BLaER1 treated with 17β-estradiol and CSF1 and Interleukin-3, amounts not matched to agents 10 nM and 100 nM (cell line): Measurements from ENCODE around the gene RCBTB2.

Source experiments
- H3K27ac ChIP-seq, 11 experiments: shearing (Covaris generic); formaldehyde crosslinking; 2 replicates each; pipeline ENCODE4 v1.8.1; 2022
- H3K27me3 ChIP-seq, 11 experiments: shearing (Covaris generic); formaldehyde crosslinking; 2 replicates each; pipeline ENCODE4 v1.8.1; 2022
- H3K36me3 ChIP-seq, 11 experiments: shearing (Covaris generic); formaldehyde crosslinking; 2 replicates each; pipeline ENCODE4 v1.8.1; 2022
- H3K4me1 ChIP-seq, 10 experiments: shearing (Covaris generic); formaldehyde crosslinking; 2 replicates each; pipeline ENCODE4 v1.8.1; 2022
- H3K4me2 ChIP-seq, 11 experiments: shearing (Covaris generic); formaldehyde crosslinking; 2 replicates each; pipeline ENCODE4 v1.8.1; 2022
- H3K4me3 ChIP-seq, 10 experiments: shearing (Covaris generic); formaldehyde crosslinking; 2 replicates each; pipeline ENCODE4 v1.8.1; 2022
- H3K9ac ChIP-seq, 11 experiments: shearing (Covaris generic); formaldehyde crosslinking; 2 replicates each; pipeline ENCODE4 v1.8.1; 2022
- H3K9me3 ChIP-seq, 11 experiments: shearing (Covaris generic); formaldehyde crosslinking; replicated peaks in 1 of 11; 2 replicates each; pipeline ENCODE4 v1.8.1; 2022
- H4K20me1 ChIP-seq, 11 experiments: shearing (Covaris generic); formaldehyde crosslinking; 2 replicates each; pipeline ENCODE4 v1.8.1; 2022
- Cebpa-rat ChIP-seq, 11 experiments: shearing (Covaris generic); IDR thresholded peaks; 2 replicates each; pipeline ENCODE4 v1.8.1; 2022

RCBTB2 gene

GRCh38 chr13:48559638-48560320 lies 26.9 kb upstream of the RCBTB2 start:
- Histone ChIP-seq H3K27me3 (no peaks in the 10 kb centered on the region), H3K4me3 (no peak overlapping the region), H3K27ac (peak overlapping the region in 1 of 11 experiments; percentile 34; a peak in 1 of 22 replicates), H3K36me3 (peaks cover 0 to 5% (median 0%) of the 10 kb centered on the region in 11 experiments; a peak in 2 of 22 replicates), H3K9me3 (peaks cover 11 to 33% (median 17%) of the 10 kb centered on the region in 11 experiments), H3K4me2 (peak overlapping the region in 2 of 11 experiments; percentile 52 to 60; a peak in 3 of 22 replicates), H3K9ac (no peak overlapping the region), H4K20me1 (no peaks in the 10 kb centered on the region), H3K4me1 (peaks cover 21 to 57% (median 35%) of the 10 kb centered on the region in 10 experiments)
- no peak for TF ChIP-seq Cebpa-rat (IDR thresholded peaks at IDR 0.05)

GRCh38 chr13:48556817-48557216 lies 23.9 kb upstream of the RCBTB2 start:
- Histone ChIP-seq H3K4me3 (no peak overlapping the region), H3K4me2 (no peak overlapping the region), H3K9me3 (peaks cover 29 to 56% (median 40%) of the 10 kb centered on the region in 11 experiments), H3K9ac (no peak overlapping the region), H3K36me3 (peaks cover 0 to 5% (median 1%) of the 10 kb centered on the region in 11 experiments; a peak in 6 of 22 replicates), H3K4me1 (peaks cover 7 to 27% (median 12%) of the 10 kb centered on the region in 10 experiments), H3K27ac (no peak overlapping the region), H4K20me1 (no peaks in the 10 kb centered on the region), H3K27me3 (no peaks in the 10 kb centered on the region)
- no peak for TF ChIP-seq Cebpa-rat (IDR thresholded peaks at IDR 0.05)

GRCh38 chr13:48555441-48555840 lies 22.6 kb upstream of the RCBTB2 start:
- Histone ChIP-seq H4K20me1 (no peaks in the 10 kb centered on the region), H3K4me2 (no peak overlapping the region), H3K27me3 (no peaks in the 10 kb centered on the region), H3K36me3 (peaks cover 0 to 15% (median 5%) of the 10 kb centered on the region in 11 experiments; a peak in 9 of 22 replicates), H3K27ac (no peak overlapping the region), H3K4me1 (peaks cover 0 to 15% (median 0%) of the 10 kb centered on the region in 10 experiments; a peak in 5 of 20 replicates), H3K4me3 (no peak overlapping the region), H3K9me3 (peaks cover 43 to 70% (median 54%) of the 10 kb centered on the region in 11 experiments), H3K9ac (no peak overlapping the region)
- TF ChIP-seq Cebpa-rat (IDR thresholded peaks at IDR 0.05) = no peak

DNA sequence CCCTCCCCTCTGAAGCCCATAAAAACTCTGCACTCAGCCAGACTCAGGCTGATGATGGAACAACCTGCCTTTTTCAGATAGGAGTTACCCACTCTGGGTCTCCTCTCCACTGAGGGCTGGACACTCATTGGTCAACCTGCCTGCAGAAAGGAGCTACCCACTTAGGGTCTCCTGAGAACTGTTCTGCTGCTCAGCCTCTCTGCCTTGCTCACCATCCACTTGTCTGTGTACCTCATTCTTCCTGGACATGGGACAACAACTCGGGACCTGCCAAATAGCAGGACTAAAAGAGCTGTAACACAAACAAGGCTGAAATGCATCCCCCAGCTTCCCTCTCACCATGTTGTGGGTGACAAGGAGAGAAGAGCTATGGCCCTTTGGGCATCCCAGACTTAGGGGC lies 18.4 kb upstream of the RCBTB2 start:
- Histone ChIP-seq H3K9me3 (peaks cover 50 to 70% (median 63%) of the 10 kb centered on the region in 11 experiments), H3K4me1 (peaks cover 0 to 19% (median 0%) of the 10 kb centered on the region in 10 experiments; a peak in 4 of 20 replicates), H3K9ac (no peak overlapping the region), H3K27me3 (no peaks in the 10 kb centered on the region), H3K27ac (no peak overlapping the region), H3K4me2 (no peak overlapping the region), H3K36me3 (peaks cover 0 to 15% (median 5%) of the 10 kb centered on the region in 11 experiments; a peak in 9 of 22 replicates), H3K4me3 (peak overlapping the region in 2 of 10 experiments; percentile 18 to 26; a peak in 3 of 20 replicates), H4K20me1 (no peaks in the 10 kb centered on the region)
- no peak for TF ChIP-seq Cebpa-rat (IDR thresholded peaks at IDR 0.05)

DNA sequence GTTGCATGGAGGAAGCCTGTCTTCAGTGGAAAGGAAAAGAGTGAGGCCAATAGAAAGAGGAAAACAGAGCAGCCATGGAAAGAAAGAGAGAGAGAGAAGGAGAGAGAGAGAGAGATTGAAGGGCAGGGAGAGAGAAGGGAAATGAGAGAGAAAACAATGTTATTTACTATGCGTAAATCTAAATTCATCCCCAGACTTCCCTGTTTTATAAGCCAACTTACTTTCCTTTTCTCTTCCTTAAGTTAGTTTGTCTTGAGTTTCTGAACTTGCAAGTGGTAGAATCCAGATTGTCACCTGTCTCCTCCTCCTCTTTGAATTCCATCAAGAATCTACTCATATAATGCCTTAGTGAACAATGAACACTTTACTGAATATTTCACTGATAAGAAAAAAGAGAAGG lies 16.8 kb upstream of the RCBTB2 start:
- Histone ChIP-seq H4K20me1 (no peaks in the 10 kb centered on the region), H3K4me3 (no peak overlapping the region), H3K27me3 (no peaks in the 10 kb centered on the region), H3K27ac (peak overlapping the region in 1 of 11 experiments; percentile 24; a peak in 1 of 22 replicates), H3K4me2 (peak overlapping the region in 3 of 11 experiments; percentile 8 to 62 (median 52); a peak in 5 of 22 replicates), H3K9ac (no peak overlapping the region), H3K36me3 (peaks cover 0 to 15% (median 5%) of the 10 kb centered on the region in 11 experiments; a peak in 7 of 22 replicates), H3K9me3 (peaks cover 37 to 71% (median 53%) of the 10 kb centered on the region in 11 experiments), H3K4me1 (peaks cover 6 to 26% (median 12%) of the 10 kb centered on the region in 10 experiments; a peak in 17 of 20 replicates)
- TF ChIP-seq Cebpa-rat (IDR thresholded peaks at IDR 0.05) = no peak

GRCh38 chr13:48547663-48548092 lies 14.8 kb upstream of the RCBTB2 start:
- Histone ChIP-seq H3K9ac (no peak overlapping the region), H3K27ac (no peak overlapping the region), H3K36me3 (peaks cover 0 to 15% (median 5%) of the 10 kb centered on the region in 11 experiments; a peak in 7 of 22 replicates), H3K9me3 (peaks cover 26 to 60% (median 39%) of the 10 kb centered on the region in 11 experiments), H3K27me3 (no peaks in the 10 kb centered on the region), H3K4me1 (peaks cover 13 to 39% (median 24%) of the 10 kb centered on the region in 10 experiments), H3K4me3 (no peak overlapping the region), H3K4me2 (no peak overlapping the region), H4K20me1 (no peaks in the 10 kb centered on the region)
- no peak for TF ChIP-seq Cebpa-rat (IDR thresholded peaks at IDR 0.05)

DNA sequence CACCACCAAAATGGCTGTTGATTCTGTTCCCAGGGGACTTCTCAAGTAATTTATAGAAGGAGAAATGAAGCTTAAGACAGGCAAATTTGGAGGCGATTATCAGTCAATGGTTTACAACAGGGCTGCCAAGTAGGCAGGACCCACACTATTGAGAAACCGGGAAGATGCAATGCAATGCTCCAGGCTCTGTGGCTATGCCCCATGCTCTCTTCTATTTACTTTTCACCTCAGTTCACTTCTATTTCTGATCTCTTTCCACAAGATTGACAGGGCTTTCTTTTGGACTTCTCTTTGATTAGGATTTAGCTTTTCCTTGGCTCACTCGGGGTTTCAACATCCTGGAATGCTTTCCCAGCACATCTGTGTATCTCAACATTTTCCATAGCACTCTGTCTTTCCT lies 12.7 kb upstream of the RCBTB2 start:
- peak overlapping the region in 9 of 11 experiments; percentile 2 to 53 (median 49); a peak in 14 of 22 replicates for H3K4me2 ChIP-seq
- H4K20me1 ChIP-seq = no peaks in the 10 kb centered on the region
- H3K4me1 ChIP-seq = peaks cover 22 to 54% (median 35%) of the 10 kb centered on the region in 10 experiments
- peaks cover 5 to 39% (median 18%) of the 10 kb centered on the region in 11 experiments for H3K9me3 ChIP-seq
- H3K27ac ChIP-seq = no peak overlapping the region
- H3K9ac ChIP-seq = no peak overlapping the region
- H3K27me3 ChIP-seq = no peaks in the 10 kb centered on the region
- H3K36me3 ChIP-seq = peaks cover 0 to 3% (median 0%) of the 10 kb centered on the region in 11 experiments; a peak in 2 of 22 replicates
- no peak for TF ChIP-seq Cebpa-rat (IDR thresholded peaks at IDR 0.05)
- H3K4me3 ChIP-seq = no peak overlapping the region

DNA sequence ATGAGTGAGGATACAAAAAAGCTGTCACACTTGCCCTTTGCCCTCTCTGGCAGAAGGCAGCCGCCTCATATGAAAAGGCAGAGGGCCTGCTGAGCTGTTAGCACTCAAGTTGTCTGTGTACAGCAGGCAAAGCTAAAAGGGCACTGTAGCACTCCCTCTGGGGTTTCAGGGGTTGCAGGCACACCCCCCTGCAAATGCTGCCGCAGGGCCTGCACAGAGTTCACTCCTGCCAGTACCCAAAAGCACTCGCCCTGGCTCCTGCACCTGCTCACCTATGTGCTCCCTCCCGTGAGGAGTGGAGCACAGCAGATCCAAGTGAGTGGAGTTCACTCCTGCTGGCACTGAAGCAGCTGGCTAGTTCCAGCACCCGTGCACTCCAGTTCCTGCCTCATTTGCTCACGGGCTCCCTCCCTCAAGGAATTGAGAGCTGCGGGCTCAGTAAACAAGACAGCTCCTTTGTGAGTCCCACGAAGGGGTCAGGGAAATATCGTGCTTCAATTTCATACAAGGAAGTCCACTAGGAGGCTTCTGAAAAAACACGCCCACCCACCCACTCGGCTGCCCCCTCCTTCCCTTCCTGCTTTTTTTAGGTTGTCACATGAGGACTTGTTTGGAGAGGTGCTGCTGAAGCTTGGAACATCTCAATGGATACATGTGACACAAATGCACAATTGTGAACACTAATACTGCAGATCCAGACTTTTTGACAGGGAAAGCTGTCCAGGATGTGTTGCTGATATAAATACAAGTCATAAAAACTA lies 9.9 kb upstream of the RCBTB2 start:
- H3K27ac ChIP-seq = peak overlapping the region; percentile 31 to 65 (median 51); a peak in 21 of 22 replicates
- peak overlapping the region; percentile 63 to 94 (median 82) for H3K4me2 ChIP-seq
- peaks cover 22 to 47% (median 34%) of the 10 kb centered on the region in 10 experiments for H3K4me1 ChIP-seq
- H3K27me3 ChIP-seq = no peaks in the 10 kb centered on the region
- no peak for TF ChIP-seq Cebpa-rat (IDR thresholded peaks at IDR 0.05)
- H3K9ac ChIP-seq = peak overlapping the region; percentile 16 to 61 (median 53); a peak in 18 of 22 replicates
- no peaks in the 10 kb centered on the region for H3K36me3 ChIP-seq
- no peaks in the 10 kb centered on the region for H4K20me1 ChIP-seq
- peaks cover 0 to 38% (median 3%) of the 10 kb centered on the region in 11 experiments; a peak in 12 of 22 replicates for H3K9me3 ChIP-seq
- peak overlapping the region in 4 of 10 experiments; percentile 4 to 38 (median 20); a peak in 4 of 20 replicates for H3K4me3 ChIP-seq
